ENCODE data around the gene CEP89.
"Not testable (repeated sequence)": the region's sequence is repeated elsewhere in the genome, so short reads cannot be mapped to it uniquely, and the experiment has no call there.

CEP89 gene

GRCh38 chr19:32988724-32989123 lies 17.0 kb upstream of the CEP89 start:
- Histone ChIP-seq H3K9me3 (ENCODE audit: insufficient read depth, low read length) (no peaks in the 10 kb centered on the region), H3K4me1 (ENCODE audit: low read length) (no peaks in the 10 kb centered on the region), H3K4me2 (ENCODE audit: low read length) (no peak overlapping the region), H3K4me3 (ENCODE audit: low read length) (no peak overlapping the region), H3K9ac (ENCODE audit: low read length) (no peak overlapping the region), H3K27ac (ENCODE audit: low read length) (no peak overlapping the region), H3K79me2 (ENCODE audit: low read length) (no peaks in the 10 kb centered on the region), H3K27me3 (ENCODE audit: low read depth, low read length) (no peaks in the 10 kb centered on the region), H4K20me1 (ENCODE audit: insufficient read depth, low read length) (no peaks in the 10 kb centered on the region), H3K36me3 (replicated peaks; ENCODE audit: low read depth, low read length) (no peaks in the 10 kb centered on the region), H2AFZ (ENCODE audit: low read depth, low read length) (no peak overlapping the region)
- TF ChIP-seq CTCF (IDR thresholded peaks at IDR 0.05; ENCODE audit: low read depth, low read length) (no peak), EZH2phosphoT487 (IDR thresholded peaks at IDR 0.05; ENCODE audit: low read depth) (no peak)

- H3K4me2 ChIP-seq (ENCODE audit: low read length); H3K27me3 ChIP-seq (ENCODE audit: low read depth, low read length): not testable (repeated sequence)
These were observed 16.5 kb upstream of the CEP89 start for GRCh38 chr19:32988254-32988653.

GRCh38 chr19:32982488-32982887 lies 10.7 kb upstream of the CEP89 start:
- H3K27me3 ChIP-seq (ENCODE audit: low read depth, low read length); H3K4me3 ChIP-seq (ENCODE audit: low read length); H3K36me3 ChIP-seq (replicated peaks; ENCODE audit: low read depth, low read length); H3K79me2 ChIP-seq (ENCODE audit: low read length); H3K9me3 ChIP-seq (ENCODE audit: insufficient read depth, low read length); H4K20me1 ChIP-seq (ENCODE audit: insufficient read depth, low read length); H3K9ac ChIP-seq (ENCODE audit: low read length); H3K4me1 ChIP-seq (ENCODE audit: low read length); H2AFZ ChIP-seq (ENCODE audit: low read depth, low read length); H3K4me2 ChIP-seq (ENCODE audit: low read length); H3K27ac ChIP-seq (ENCODE audit: low read length): not testable (repeated sequence)

More at GRCh38 chr19:32988254-32988653, 16.5 kb upstream of the CEP89 start:
- not testable (repeated sequence) for H2AFZ ChIP-seq (ENCODE audit: low read depth, low read length); H3K9me3 ChIP-seq (ENCODE audit: insufficient read depth, low read length); H3K36me3 ChIP-seq (replicated peaks; ENCODE audit: low read depth, low read length); H3K4me1 ChIP-seq (ENCODE audit: low read length); H3K27ac ChIP-seq (ENCODE audit: low read length); H3K9ac ChIP-seq (ENCODE audit: low read length); H4K20me1 ChIP-seq (ENCODE audit: insufficient read depth, low read length); H3K4me3 ChIP-seq (ENCODE audit: low read length); H3K79me2 ChIP-seq (ENCODE audit: low read length)

- H3K27me3 ChIP-seq (ENCODE audit: low read depth, low read length); H3K79me2 ChIP-seq (ENCODE audit: low read length); H3K4me2 ChIP-seq (ENCODE audit: low read length); H3K27ac ChIP-seq (ENCODE audit: low read length); H4K20me1 ChIP-seq (ENCODE audit: insufficient read depth, low read length); H3K4me1 ChIP-seq (ENCODE audit: low read length); H2AFZ ChIP-seq (ENCODE audit: low read depth, low read length); H3K9ac ChIP-seq (ENCODE audit: low read length); H3K9me3 ChIP-seq (ENCODE audit: insufficient read depth, low read length); H3K36me3 ChIP-seq (replicated peaks; ENCODE audit: low read depth, low read length); H3K4me3 ChIP-seq (ENCODE audit: low read length): not testable (repeated sequence)
These were observed 8.0 kb upstream of the CEP89 start for GRCh38 chr19:32979807-32980206.

- H2AFZ ChIP-seq (ENCODE audit: low read depth, low read length); H3K9me3 ChIP-seq (ENCODE audit: insufficient read depth, low read length); H3K27ac ChIP-seq (ENCODE audit: low read length); H3K9ac ChIP-seq (ENCODE audit: low read length); H4K20me1 ChIP-seq (ENCODE audit: insufficient read depth, low read length); H3K4me1 ChIP-seq (ENCODE audit: low read length); H3K4me2 ChIP-seq (ENCODE audit: low read length); H3K4me3 ChIP-seq (ENCODE audit: low read length); H3K79me2 ChIP-seq (ENCODE audit: low read length); H3K27me3 ChIP-seq (ENCODE audit: low read depth, low read length): not testable (repeated sequence)
- peaks cover 13% of the 10 kb centered on the region for H3K36me3 ChIP-seq (replicated peaks; ENCODE audit: low read depth, low read length)
These were observed 6.1 kb upstream of the CEP89 start for GRCh38 chr19:32977813-32978212.

- Histone ChIP-seq H3K4me3 (ENCODE audit: low read length) (no peak overlapping the region), H3K79me2 (ENCODE audit: low read length) (no peaks in the 10 kb centered on the region), H3K4me1 (ENCODE audit: low read length) (no peaks in the 10 kb centered on the region), H2AFZ (ENCODE audit: low read depth, low read length) (no peak overlapping the region), H3K4me2 (ENCODE audit: low read length) (no peak overlapping the region), H3K27me3 (ENCODE audit: low read depth, low read length) (no peaks in the 10 kb centered on the region), H3K9ac (ENCODE audit: low read length) (no peak overlapping the region), H3K36me3 (replicated peaks; ENCODE audit: low read depth, low read length) (peaks cover 13% of the 10 kb centered on the region), H4K20me1 (ENCODE audit: insufficient read depth, low read length) (no peaks in the 10 kb centered on the region), H3K27ac (ENCODE audit: low read length) (no peak overlapping the region), H3K9me3 (ENCODE audit: insufficient read depth, low read length) (no peaks in the 10 kb centered on the region)
- TF ChIP-seq EZH2phosphoT487 (IDR thresholded peaks at IDR 0.05; ENCODE audit: low read depth): no peak
- no peak for TF ChIP-seq CTCF (IDR thresholded peaks at IDR 0.05; ENCODE audit: low read depth, low read length)
These were observed 5.5 kb upstream of the CEP89 start for GRCh38 chr19:32977280-32977679.

All from OCI-LY3 (cell line).